ENCODE results near the gene GPR107. TPM values are rescaled to one million over a fixed set of nuclear protein-coding genes. Genes with fewer than 3 reads are reported as not detected.

GPR107 gene
- total and polyA plus RNA-seq, 2 of the 8 experiments (the other 6 are each of a cell fraction or from before 2014, with no cell fraction given): 19.3 to 30.7 TPM

GRCh38 chr9:130129432-130130061, 75.8 kb downstream of the GPR107 start (continued):
- TF ChIP-seq TBP (IDR thresholded peaks at IDR 0.05; ENCODE audit: low read depth, low read length) (no peak), TCF12 (IDR thresholded peaks at IDR 0.05; ENCODE audit: low read depth, low read length) (no peak)
